SKM-1 treated with dmso at 0.1 percent for 144 hours (cell line): ENCODE data around the gene CHERP.
"Not testable (repeated sequence)": the region's sequence is repeated elsewhere in the genome, so short reads cannot be mapped to it uniquely, and the experiment has no call there.

Source experiments
- DNase-seq: peaks from one replicate; lab custom pipeline; 2025; ENCODE audit not compliant: unreplicated experiment; lab: John Stamatoyannopoulos, UW

CHERP gene

DNA sequence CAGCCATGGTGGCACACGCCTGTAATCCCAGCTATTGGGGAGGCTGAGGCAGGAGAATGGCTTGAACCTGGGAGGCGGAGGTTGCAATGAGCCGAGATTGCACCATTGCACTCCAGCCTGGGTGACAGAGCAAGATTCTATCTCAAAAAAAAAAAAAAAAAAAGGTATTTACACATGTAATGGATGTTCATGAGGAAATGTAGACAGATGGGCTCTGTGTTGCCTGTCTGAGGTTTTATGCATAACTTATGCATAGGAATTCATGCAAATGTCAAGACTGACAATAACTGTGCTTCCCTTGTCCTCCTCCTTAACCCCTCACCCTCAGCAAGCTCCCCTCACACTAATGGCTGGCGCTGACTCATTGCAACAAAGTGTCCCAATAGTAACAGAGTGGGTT, 55.8 kb downstream of the CHERP start:
- DNase-seq = not testable (repeated sequence)

DNA sequence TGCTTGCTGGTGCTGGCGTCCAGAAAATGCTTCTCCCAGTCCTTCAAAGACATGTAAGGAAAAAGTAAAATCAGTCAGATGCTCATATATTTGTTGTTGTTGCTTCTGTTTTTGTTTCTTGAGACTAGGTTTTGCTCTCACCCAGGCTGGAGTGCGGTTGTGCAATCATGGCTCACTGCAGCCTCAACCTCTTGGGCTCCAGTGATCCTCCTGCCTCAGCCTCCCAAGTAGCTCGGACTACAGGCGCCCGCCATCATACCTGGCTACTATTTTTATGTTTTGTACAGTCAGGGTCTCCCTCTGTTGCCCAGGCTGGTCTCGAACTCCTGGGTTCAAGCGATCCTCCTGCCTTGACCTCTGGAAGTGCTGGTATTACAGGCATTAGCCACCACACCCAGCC, 59.5 kb downstream of the CHERP start:
- no peak for DNase-seq

DNA sequence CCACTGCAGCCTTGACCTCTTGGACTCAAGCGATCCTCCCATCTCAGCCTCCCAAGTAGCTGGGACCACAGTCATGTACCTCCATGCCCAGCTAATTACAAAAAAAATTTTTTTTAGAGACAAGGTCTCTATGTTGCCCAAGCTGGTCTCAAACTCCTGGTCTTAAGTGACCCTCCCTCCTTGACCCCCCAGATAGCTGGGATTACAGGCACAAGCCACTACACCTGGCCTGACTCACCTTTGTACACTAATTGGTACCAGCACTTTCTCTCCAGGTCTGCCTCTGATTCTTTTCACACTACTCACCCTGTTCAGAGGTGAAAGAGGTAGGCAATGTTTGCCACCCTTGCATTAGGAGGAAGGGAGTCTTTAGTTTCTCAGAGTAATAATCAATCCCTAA, 64.9 kb downstream of the CHERP start:
- no peak for DNase-seq

DNA sequence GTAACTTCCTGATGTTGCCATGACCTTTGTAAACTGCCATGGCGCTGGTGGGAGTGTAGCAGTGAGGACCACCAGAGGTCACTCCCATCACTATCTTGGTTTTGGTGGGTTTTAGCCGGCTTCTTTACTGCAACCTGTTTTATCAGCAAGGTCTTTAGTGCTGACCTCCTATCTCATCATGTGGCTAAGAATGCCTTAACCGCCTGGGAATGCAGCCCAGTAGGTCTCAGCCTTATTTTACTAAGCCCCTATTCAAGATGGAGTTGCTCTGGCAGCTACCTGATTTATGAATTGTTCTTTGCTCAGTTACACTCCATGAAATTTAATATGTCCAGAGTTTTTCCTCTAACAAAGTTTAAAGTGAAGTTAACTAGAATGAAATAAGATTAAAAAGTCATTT, 65.8 kb downstream of the CHERP start:
- DNase-seq = no peak

DNA sequence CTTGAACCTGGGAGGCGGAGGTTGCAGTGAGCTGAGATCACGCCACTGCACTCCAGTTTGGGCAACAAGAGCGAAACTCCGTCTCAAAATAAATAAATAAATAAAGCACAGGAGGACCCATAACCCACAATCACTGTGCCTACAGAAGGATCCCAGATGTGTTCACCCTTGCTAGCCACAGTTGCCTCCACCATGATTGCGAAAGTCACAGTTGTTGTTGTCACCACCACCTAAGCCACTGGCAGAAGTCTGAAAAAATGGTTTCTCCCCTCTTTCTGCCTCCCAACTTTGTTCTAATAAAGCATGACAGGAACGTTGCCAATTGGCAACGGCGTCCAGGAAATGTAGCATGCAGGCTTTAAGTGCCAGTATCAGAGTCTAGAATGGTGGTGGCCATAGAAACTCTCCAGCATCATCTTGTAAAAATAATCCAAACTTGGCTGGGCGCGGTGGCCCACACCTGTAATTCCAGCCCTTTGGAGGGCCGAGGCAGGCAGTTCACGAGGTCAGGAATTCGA, 68.3 kb downstream of the CHERP start:
- DNase-seq = no peak

DNA sequence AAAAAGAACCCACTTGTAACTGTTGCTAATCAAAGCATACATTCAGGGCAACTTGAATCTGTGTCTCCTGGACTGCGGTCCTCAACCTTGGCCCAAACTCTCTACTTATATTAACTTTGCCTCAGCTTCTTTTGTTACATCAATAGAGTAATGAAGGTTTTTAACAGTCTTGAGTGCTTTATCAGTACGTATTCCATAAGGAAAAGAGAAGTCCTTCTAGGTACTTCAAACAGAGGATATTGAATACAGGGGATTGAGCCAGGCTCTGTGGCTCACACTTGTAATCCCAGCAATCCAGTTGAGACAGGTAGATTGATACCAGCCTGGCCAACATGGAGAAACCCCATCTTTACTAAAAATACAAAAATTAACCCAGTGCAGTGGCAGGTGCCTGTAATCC, 69.2 kb downstream of the CHERP start:
- DNase-seq = no peak

DNA sequence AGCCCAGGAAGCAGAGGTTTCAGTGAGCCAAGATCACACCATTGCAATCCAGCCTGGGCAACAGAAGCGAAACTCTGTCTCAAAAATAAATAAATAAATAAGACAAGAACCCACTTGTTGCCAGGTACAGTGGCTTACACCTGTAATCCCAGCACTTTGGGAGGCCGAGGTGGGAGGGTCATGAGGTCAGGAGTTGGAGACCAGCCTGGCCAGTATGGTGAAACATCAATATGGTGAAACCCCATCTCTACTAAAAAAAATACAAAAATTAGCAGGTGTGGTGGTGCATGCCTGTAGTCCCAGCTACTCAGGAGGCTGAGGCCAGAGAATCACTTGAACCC, 69.7 kb downstream of the CHERP start:
- not testable (repeated sequence) for DNase-seq

DNA sequence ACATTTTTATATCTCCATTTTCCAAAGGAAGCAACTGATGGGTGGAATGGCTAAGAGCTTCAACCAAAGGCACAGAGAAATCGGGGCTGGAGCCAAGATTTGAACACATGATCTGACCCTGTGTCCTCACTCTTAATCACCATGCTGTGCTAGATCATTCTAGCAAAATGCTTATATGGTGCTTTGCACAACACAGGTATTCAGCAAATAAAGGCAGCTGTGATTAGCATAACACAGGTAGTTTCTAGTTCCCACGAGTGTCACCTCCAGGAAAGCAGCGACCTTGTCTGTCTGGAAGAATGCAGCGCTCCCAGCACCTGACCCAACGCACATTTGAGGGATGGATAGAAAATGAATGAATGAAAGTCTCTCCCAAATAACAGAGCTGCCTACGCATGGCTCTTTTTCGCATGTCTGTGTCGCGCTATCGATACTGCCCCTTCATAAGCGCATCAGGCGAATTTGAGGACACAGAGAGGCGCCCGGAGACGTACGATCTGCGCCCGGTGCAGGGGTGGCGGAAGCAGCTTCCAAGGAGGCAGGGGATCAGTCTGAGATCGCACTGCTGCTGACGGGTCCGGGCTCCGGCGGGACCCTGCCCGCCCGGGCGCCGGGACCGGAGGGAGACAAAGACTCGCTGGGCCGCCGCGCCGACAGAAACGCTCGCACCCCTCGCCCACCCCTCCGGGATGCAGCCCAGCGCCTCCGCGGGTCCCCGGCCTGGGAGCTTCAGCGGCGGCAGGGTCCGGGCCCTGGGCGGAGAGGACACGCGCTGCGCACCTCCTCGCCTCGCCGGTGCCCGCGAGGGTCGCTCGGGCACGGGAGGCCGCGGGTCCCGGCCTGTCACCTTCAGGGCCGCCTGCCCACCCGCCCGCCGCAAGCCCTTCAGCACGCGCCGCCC, 71.1 kb downstream of the CHERP start:
- no peak for DNase-seq

DNA sequence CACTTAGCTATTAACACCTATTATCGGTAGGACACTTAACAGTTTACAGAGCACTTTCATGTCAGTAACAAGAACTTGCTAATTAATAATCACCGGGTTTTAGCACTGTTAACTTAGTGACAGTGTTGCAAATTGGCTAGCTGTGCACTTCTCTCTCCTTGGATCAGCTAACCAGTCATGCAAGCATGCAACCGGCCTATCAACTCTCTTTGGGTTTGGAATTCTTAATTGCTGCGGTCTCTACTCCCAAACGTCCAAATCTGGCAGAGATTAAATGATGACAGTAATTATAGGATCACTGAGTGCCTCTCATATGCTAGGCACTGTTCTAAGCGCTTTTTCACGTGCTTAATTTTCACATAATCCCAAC, 71.7 kb downstream of the CHERP start:
- DNase-seq = no peak
